Cardiac muscle cell (in vitro differentiated cells and primary cell): Measurements from ENCODE around the gene AAGAB. TPM values are rescaled to one million over a fixed set of nuclear protein-coding genes. Genes with fewer than 3 reads are reported as not detected.

Source experiments
- DNase-seq, 2 donors: peaks; one replicate each; pipeline versions ENCODE4 v3.0.0 to v3.0.0-alpha.2; 2010 to 2017; ENCODE audit warnings: low read depth in 1 of 2, low spot score in 1 of 2
- H3K27ac ChIP-seq: fragments of 200-600 bp; sonication (generic); 2 replicates; pipeline ENCODE4 v1.5.1; 2016
- H3K27me3 ChIP-seq: fragments of 200-600 bp; sonication (generic); 2 replicates; pipeline ENCODE4 v1.6.0; 2016; ENCODE audit warnings: control low read depth
- H3K36me3 ChIP-seq: fragments of 200-600 bp; sonication (generic); 2 replicates; pipeline ENCODE4 v1.5.1; 2016; ENCODE audit warnings: control low read depth
- H3K4me1 ChIP-seq: fragments of 200-600 bp; sonication (generic); 2 replicates; pipeline ENCODE4 v1.8.1; 2017; ENCODE audit warnings: low read depth, mild to moderate bottlenecking, mixed run types
- H3K4me3 ChIP-seq: fragments of 200-600 bp; sonication (generic); 2 replicates; pipeline ENCODE4 v1.5.1; 2016; ENCODE audit warnings: mild to moderate bottlenecking
- H3K9me3 ChIP-seq: fragments of 200-600 bp; sonication (generic); 2 replicates; pipeline ENCODE4 v1.5.1; 2017; ENCODE audit warnings: low read depth, mild to moderate bottlenecking, control low read depth
- CTCF ChIP-seq: IDR thresholded peaks from 2 replicates; pipeline ENCODE4 v1.5.1; 2012; ENCODE audit warnings: low read depth, mild to moderate bottlenecking, low read length
- polyA plus RNA-seq: library from polyadenylated mRNA; unstranded; fragments of >200 nt; fragmentation: Nextera tagmentation; extraction: Ambion mirVana; gene quantifications from 2 replicates; pipeline ENCODE4 v1.2.1, GENCODE V29; 2016
- total RNA-seq: library from RNA; depleted of rRNA; stranded (reverse); fragments of >200 nt; gene quantifications from 2 replicates; pipeline ENCODE4 v1.2.3, GENCODE V29; 2016

The AAGAB gene
- total and polyA plus RNA-seq, 2 experiments from 2014 or later: 27.8 to 45.3 TPM

GRCh38 chr15:67174864-67175573, 79.4 kb downstream of the AAGAB start:
- Histone ChIP-seq H3K27ac (no peak overlapping the region), H3K4me1 (peaks cover 49% of the 10 kb centered on the region)

GRCh38 chr15:67174446-67174845, 80.0 kb downstream of the AAGAB start:
- DNase-seq: no peak
- Histone ChIP-seq H3K27ac (no peak overlapping the region), H3K4me3 (no peak overlapping the region), H3K36me3 (peaks cover 3% of the 10 kb centered on the region), H3K4me1 (peaks cover 47% of the 10 kb centered on the region), H3K9me3 (no peaks in the 10 kb centered on the region), H3K27me3 (no peaks in the 10 kb centered on the region)
- TF ChIP-seq CTCF: no peak

More at GRCh38 chr15:67174864-67175573, 79.4 kb downstream of the AAGAB start:
- DNase-seq: no peak
- Histone ChIP-seq H3K27me3 (no peaks in the 10 kb centered on the region), H3K9me3 (no peaks in the 10 kb centered on the region), H3K36me3 (peaks cover 3% of the 10 kb centered on the region), H3K4me3 (no peak overlapping the region)
- TF ChIP-seq CTCF: no peak

GRCh38 chr15:67173786-67174185, 80.7 kb downstream of the AAGAB start:
- H3K27me3 ChIP-seq: no peaks in the 10 kb centered on the region
- no peak for TF ChIP-seq CTCF
- no peak overlapping the region for H3K4me3 ChIP-seq
- DNase-seq: no peak
- peaks cover 3% of the 10 kb centered on the region for H3K36me3 ChIP-seq
- no peaks in the 10 kb centered on the region for H3K9me3 ChIP-seq
- peaks cover 40% of the 10 kb centered on the region for H3K4me1 ChIP-seq
- no peak overlapping the region for H3K27ac ChIP-seq

- TF ChIP-seq CTCF: no peak
- H3K27ac ChIP-seq: no peak overlapping the region
- H3K9me3 ChIP-seq: no peaks in the 10 kb centered on the region
Observed at GRCh38 chr15:67173005-67173404, 81.5 kb downstream of the AAGAB start.

GRCh38 chr15:67172172-67172571, 82.3 kb downstream of the AAGAB start:
- no peak overlapping the region for H3K4me3 ChIP-seq
- no peak for DNase-seq
- H3K4me1 ChIP-seq: peaks cover 27% of the 10 kb centered on the region
- peaks cover 3% of the 10 kb centered on the region for H3K36me3 ChIP-seq
- no peak for TF ChIP-seq CTCF
- H3K27ac ChIP-seq: no peak overlapping the region
- no peaks in the 10 kb centered on the region for H3K27me3 ChIP-seq
- no peaks in the 10 kb centered on the region for H3K9me3 ChIP-seq

More at GRCh38 chr15:67173005-67173404, 81.5 kb downstream of the AAGAB start:
- no peaks in the 10 kb centered on the region for H3K27me3 ChIP-seq
- DNase-seq: no peak
- H3K4me1 ChIP-seq: peaks cover 33% of the 10 kb centered on the region
- no peak overlapping the region for H3K4me3 ChIP-seq
- H3K36me3 ChIP-seq: peaks cover 3% of the 10 kb centered on the region
